Chondrocyte (in vitro differentiated cells): ENCODE data around the gene RNH1. TPM values are rescaled to one million over a fixed set of nuclear protein-coding genes. Genes with fewer than 3 reads are reported as not detected.

ENCODE experiments used
- DNase-seq: peaks from one replicate; pipeline ENCODE4 v3.0.0; 2021; ENCODE audit warnings: mixed read lengths, low spot score
- H3K27ac Mint-ChIP-seq: one replicate; pipeline ENCODE4 v1.8.0; 2021; ENCODE audit warnings: mild to moderate bottlenecking, moderate library complexity, mixed read lengths; ENCODE audit not compliant: unreplicated experiment
- H3K27me3 Mint-ChIP-seq: 2 replicates; pipeline ENCODE4 v1.8.0; 2021; ENCODE audit warnings: low read depth, mixed read lengths
- H3K36me3 Mint-ChIP-seq: 2 replicates; pipeline ENCODE4 v1.8.0; 2021; ENCODE audit warnings: low read depth, mixed read lengths
- H3K4me1 Mint-ChIP-seq: 2 replicates; pipeline ENCODE4 v1.8.0; 2021; ENCODE audit warnings: low read depth, mild to moderate bottlenecking, mixed read lengths
- H3K4me3 Mint-ChIP-seq: one replicate; pipeline ENCODE4 v1.8.0; 2021; ENCODE audit warnings: mild to moderate bottlenecking, moderate library complexity, mixed read lengths; ENCODE audit not compliant: unreplicated experiment
- H3K9me3 Mint-ChIP-seq: 2 replicates; pipeline ENCODE4 v1.8.0; 2021; ENCODE audit warnings: low read depth, mixed read lengths
- CTCF ChIP-seq: fragments of 200-600 bp; sonication (generic); IDR thresholded peaks from 2 replicates; pipeline ENCODE4 v1.5.0; 2021; ENCODE audit warnings: antibody characterized with exemption, mild to moderate bottlenecking, moderate library complexity
- total RNA-seq: library from RNA; stranded (reverse); gene quantifications from 3 replicates; pipeline ENCODE4 v1.2.1, GENCODE V29; 2021

Gene RNH1
- total RNA-seq, 1 donor from 2014 or later, result 166 TPM

GRCh38 chr11:455566-456147, 51.4 kb downstream of the RNH1 start:
- no peak for TF ChIP-seq CTCF
- Mint-ChIP-seq H3K9me3 (no peaks in the 10 kb centered on the region), H3K4me3 (no peak overlapping the region), H3K27ac (no peak overlapping the region), H3K27me3 (no peaks in the 10 kb centered on the region), H3K36me3 (peaks cover 3% of the 10 kb centered on the region), H3K4me1 (peaks cover 31% of the 10 kb centered on the region)
- peak; percentile 75 for DNase-seq

- no peak overlapping the region for H3K4me3 Mint-ChIP-seq
- no peaks in the 10 kb centered on the region for H3K27me3 Mint-ChIP-seq
- H3K36me3 Mint-ChIP-seq, result peaks cover 3% of the 10 kb centered on the region
- peaks cover 28% of the 10 kb centered on the region for H3K4me1 Mint-ChIP-seq
- DNase-seq, result peak; percentile 77
- no peak overlapping the region for H3K27ac Mint-ChIP-seq
- no peak for TF ChIP-seq CTCF
- H3K9me3 Mint-ChIP-seq, result no peaks in the 10 kb centered on the region
These were observed 52.1 kb downstream of the RNH1 start for GRCh38 chr11:454801-455565.

DNA sequence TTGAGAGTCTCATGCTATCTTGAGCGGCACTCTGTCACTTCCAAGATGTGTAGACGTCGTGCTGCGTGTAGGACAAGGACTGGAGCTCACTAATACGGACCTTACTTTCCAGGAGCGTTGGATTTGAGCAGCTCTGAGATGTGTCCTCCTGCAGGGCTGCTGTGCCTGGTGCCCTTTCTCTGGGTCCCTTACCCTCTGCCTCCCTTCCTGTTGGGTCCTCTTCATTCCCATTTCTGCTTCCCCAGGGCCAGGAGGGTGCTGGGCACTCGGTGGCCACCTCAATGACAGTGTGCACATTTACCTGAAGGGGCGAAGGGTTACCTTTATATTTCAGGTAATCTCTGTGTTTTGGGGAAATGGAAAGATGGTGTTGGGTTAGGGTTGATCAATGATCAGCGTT, 53.0 kb downstream of the RNH1 start:
- H3K27me3 Mint-ChIP-seq, result no peaks in the 10 kb centered on the region

GRCh38 chr11:453564-453963, 53.5 kb downstream of the RNH1 start:
- H3K4me3 Mint-ChIP-seq, result no peak overlapping the region
- no peak for TF ChIP-seq CTCF
- peaks cover 38% of the 10 kb centered on the region for H3K4me1 Mint-ChIP-seq
- DNase-seq, result no peak
- peaks cover 3% of the 10 kb centered on the region for H3K36me3 Mint-ChIP-seq
- H3K27ac Mint-ChIP-seq, result no peak overlapping the region
- H3K9me3 Mint-ChIP-seq, result no peaks in the 10 kb centered on the region
- H3K27me3 Mint-ChIP-seq, result no peaks in the 10 kb centered on the region

More for the DNA sequence above, 53.0 kb downstream of the RNH1 start:
- Mint-ChIP-seq H3K4me1 (peaks cover 33% of the 10 kb centered on the region), H3K36me3 (peaks cover 3% of the 10 kb centered on the region), H3K9me3 (no peaks in the 10 kb centered on the region), H3K4me3 (no peak overlapping the region), H3K27ac (no peak overlapping the region)
- no peak for DNase-seq
- no peak for TF ChIP-seq CTCF

DNA sequence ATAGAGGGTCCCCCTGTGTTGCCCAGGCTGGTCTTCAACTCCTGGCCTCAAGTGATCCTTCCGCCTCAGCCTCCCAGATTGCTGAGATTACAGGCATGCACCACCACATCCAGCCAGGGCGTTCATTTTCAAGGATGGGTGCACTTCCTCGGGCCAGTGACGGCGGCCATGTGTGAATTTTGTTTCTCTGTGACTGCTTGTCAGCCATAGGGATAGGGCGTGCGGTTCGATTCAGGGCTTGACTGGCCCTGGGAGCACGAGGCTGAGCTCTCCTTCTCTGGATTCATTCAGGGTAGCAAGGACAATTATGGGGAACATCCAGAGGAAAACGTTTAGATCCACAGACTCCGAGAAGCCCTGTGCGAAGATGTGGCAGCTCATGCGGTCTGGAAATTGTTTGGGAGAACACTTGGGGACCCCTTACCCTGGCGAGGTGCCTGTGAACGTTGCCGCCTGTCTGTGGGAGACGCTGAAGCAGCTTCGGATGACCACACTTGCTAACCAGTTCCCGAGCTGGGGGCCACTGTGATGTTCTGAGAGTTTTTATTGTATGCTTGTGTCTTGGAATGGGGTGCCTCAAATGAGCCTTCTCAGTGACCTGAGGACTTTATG, 54.0 kb downstream of the RNH1 start:
- peaks cover 3% of the 10 kb centered on the region for H3K36me3 Mint-ChIP-seq
- DNase-seq, result no peak
- H3K9me3 Mint-ChIP-seq, result no peaks in the 10 kb centered on the region
- peaks cover 38% of the 10 kb centered on the region for H3K4me1 Mint-ChIP-seq
- no peak for TF ChIP-seq CTCF
- peak overlapping the region; percentile 27 for H3K27ac Mint-ChIP-seq
- no peaks in the 10 kb centered on the region for H3K27me3 Mint-ChIP-seq
- no peak overlapping the region for H3K4me3 Mint-ChIP-seq
